Upper lobe of right lung (tissue), 1 donor: ENCODE results near the gene PCGF6. TPM values are rescaled to one million over a fixed set of nuclear protein-coding genes. Genes with fewer than 3 reads are reported as not detected.
"Not testable (repeated sequence)": the region's sequence is repeated elsewhere in the genome, so short reads cannot be mapped to it uniquely, and the experiment has no call there.

ENCODE experiments used
- ATAC-seq: fragments of 200-7000 bp; cut with Tn5 transposase; one replicate; pipeline ENCODE4 v1.9.1; 2020; ENCODE audit warnings: mild to moderate bottlenecking, moderate library complexity
- DNase-seq: peaks from one replicate; pipeline ENCODE4 v3.0.0-alpha.2; 2020
- H3K27ac ChIP-seq: fragments of 200-600 bp; one replicate; pipeline ENCODE4 v1.8.0; 2022
- H3K27me3 ChIP-seq: fragments of 200-600 bp; one replicate; pipeline ENCODE4 v1.8.0; 2022; ENCODE audit warnings: mild to moderate bottlenecking
- H3K36me3 ChIP-seq: fragments of 200-600 bp; one replicate; pipeline ENCODE4 v1.8.0; 2022
- H3K4me1 ChIP-seq: fragments of 200-600 bp; one replicate; pipeline ENCODE4 v1.8.0; 2022
- H3K4me3 ChIP-seq: fragments of 200-600 bp; one replicate; pipeline ENCODE4 v1.8.0; 2022; ENCODE audit warnings: mild to moderate bottlenecking
- H3K9me3 ChIP-seq: fragments of 200-600 bp; one replicate; pipeline ENCODE4 v1.8.0; 2022
- CTCF ChIP-seq: fragments of 200-600 bp; IDR thresholded peaks from one replicate; pipeline ENCODE4 v1.8.0; 2022; ENCODE audit warnings: antibody characterized with exemption
- intact Hi-C: fragments of 100-400 bp; cut with DNase I; formaldehyde crosslinking; loops from one replicate; pipeline ENCODE4 v1.11.0; 2022
- total RNA-seq: library from RNA; stranded (reverse); fragmentation: NEBNext Ultra II Directional; extraction: Animal tissue kit (Norgen Biotek cat#: 25700); gene quantifications from one replicate; pipeline ENCODE4 v1.2.1, GENCODE V29; 2021
- donor health status: DM: no; HTN: yes; CAD: no; lungs with severe emphysema.

PCGF6 gene
- total RNA-seq, 1 donor from 2014 or later, result 5.5 TPM

- DNase-seq (peak; percentile 33), ATAC-seq (peak; percentile 66)
- H3K27me3 ChIP-seq, result peaks cover 18% of the 10 kb centered on the region
- no peaks in the 10 kb centered on the region for H3K9me3 ChIP-seq
- intact Hi-C loops, result no loop called here
- no peaks in the 10 kb centered on the region for H3K4me1 ChIP-seq
- H3K36me3 ChIP-seq, result no peaks in the 10 kb centered on the region
- TF ChIP-seq CTCF, result no peak
- no peak overlapping the region for H3K27ac ChIP-seq
- no peak overlapping the region for H3K4me3 ChIP-seq
These were observed 85.1 kb downstream of the PCGF6 start for GRCh38 chr10:103265717-103266329.

DNA sequence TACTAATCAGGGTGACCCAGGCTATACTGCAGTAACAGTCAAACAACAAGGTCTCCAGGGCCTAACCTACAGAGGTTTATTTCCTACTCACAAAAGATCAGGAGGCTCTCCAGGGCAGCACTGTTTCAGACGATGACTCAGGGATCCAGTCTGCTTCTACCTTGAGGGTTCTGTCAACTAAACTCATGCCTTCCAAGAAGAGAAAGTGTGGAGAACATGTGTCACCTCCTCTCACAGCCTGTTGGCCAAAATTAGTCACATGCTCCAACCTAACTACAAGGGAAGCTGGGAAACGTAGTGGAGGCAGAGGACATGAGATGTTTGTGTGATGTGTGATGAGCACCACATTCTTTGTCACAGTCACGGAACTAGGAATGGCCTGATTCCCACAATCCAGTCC is 88.7 kb downstream of the PCGF6 start:
- no peak overlapping the region for H3K4me3 ChIP-seq
- no peak for DNase-seq

DNA sequence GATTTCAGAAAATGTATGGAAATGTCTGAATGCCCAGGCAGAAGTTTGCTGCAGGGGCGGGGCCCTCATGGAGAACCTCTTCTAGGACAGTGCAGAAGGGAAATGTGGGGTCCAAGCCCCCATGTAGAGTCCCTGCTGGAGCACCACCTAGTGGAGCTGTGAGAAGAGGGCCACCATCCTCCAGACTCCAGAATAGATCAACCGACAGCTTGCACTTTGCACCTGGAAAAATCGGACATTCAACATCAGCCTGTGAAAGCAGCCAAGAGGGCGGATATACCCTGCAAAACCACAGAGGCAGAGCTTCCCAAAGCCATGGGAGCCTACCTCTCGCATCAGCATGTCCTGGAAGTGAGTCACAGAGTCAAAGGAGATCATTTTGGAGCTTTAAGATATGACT is 91.0 kb downstream of the PCGF6 start:
- Histone ChIP-seq H3K27me3 (peaks cover 12% of the 10 kb centered on the region), H3K4me1 (no peaks in the 10 kb centered on the region), H3K4me3 (no peak overlapping the region), H3K36me3 (no peaks in the 10 kb centered on the region), H3K27ac (no peak overlapping the region), H3K9me3 (no peaks in the 10 kb centered on the region)
- DNase-seq (no peak), ATAC-seq (no peak)
- intact Hi-C loops, result loop anchor here (10.0 kb wide), 1 partner anchor 185 kb away; no protein-coding TSS in a partner anchor
- no peak for TF ChIP-seq CTCF

More for the DNA sequence above, 88.7 kb downstream of the PCGF6 start:
- no peaks in the 10 kb centered on the region for H3K9me3 ChIP-seq
- H3K27me3 ChIP-seq, result peaks cover 18% of the 10 kb centered on the region
- no peak for TF ChIP-seq CTCF
- H3K27ac ChIP-seq, result no peak overlapping the region
- H3K4me1 ChIP-seq, result no peaks in the 10 kb centered on the region
- no peaks in the 10 kb centered on the region for H3K36me3 ChIP-seq
- intact Hi-C loops, result no loop called here
- no peak for ATAC-seq

- not testable (repeated sequence) for DNase-seq, H3K4me1 ChIP-seq, H3K9me3 ChIP-seq, ATAC-seq, H3K27ac ChIP-seq, H3K4me3 ChIP-seq, H3K27me3 ChIP-seq, H3K36me3 ChIP-seq
- intact Hi-C loops, result loop anchor here (10.0 kb wide), 1 partner anchor 184 kb away; no protein-coding TSS in a partner anchor
These were observed 92.0 kb downstream of the PCGF6 start for GRCh38 chr10:103258928-103259327.

DNA sequence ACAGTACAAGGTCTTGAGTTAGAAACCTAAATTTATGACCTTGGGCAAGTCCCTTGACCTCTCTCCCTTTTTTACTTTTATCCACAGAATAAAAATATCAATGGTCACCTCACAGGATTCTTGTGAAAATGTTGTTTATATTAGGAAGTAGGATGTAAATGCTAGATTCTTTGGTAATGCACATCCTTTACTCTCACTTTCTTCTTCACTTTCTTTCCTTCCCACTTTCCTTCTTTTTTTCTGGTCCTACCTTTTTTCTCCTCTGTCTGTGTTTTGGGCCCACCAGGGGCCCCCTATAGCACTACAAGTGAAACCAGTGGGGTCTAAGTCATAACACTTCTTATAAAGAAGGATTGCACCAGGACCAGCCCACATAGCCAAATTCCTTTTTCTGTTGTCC is 93.1 kb downstream of the PCGF6 start:
- Histone ChIP-seq H3K27ac (no peak overlapping the region), H3K4me1 (no peaks in the 10 kb centered on the region), H3K36me3 (no peaks in the 10 kb centered on the region), H3K27me3 (no peaks in the 10 kb centered on the region), H3K4me3 (no peak overlapping the region), H3K9me3 (no peaks in the 10 kb centered on the region)
- DNase-seq (no peak), ATAC-seq (no peak)
- intact Hi-C loops, result loop anchor here (10.0 kb wide), 1 partner anchor 183 kb away; no protein-coding TSS in a partner anchor
- TF ChIP-seq CTCF, result no peak

DNA sequence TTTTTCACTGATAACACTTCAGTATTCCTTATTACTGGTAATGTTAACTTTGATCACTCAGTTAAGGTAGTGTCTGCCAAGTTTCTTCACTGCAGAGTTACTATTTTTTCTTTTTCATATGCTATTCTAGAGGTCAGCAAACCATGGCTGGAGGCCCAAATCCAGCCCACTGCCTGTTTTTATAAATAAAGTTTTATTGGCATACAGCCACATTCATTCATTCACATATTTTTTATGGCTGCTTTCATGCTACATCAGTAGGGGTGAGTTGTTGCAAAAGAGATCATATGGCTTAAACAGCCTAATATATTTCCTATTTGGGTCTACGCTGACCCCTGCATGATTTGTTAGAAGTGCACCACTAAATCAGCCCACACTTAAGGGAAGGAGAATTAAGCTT is 94.3 kb downstream of the PCGF6 start:
- no peak for DNase-seq
- no peak for ATAC-seq
- TF ChIP-seq CTCF, result no peak
- Histone ChIP-seq H3K27ac (no peak overlapping the region), H3K36me3 (no peaks in the 10 kb centered on the region), H3K27me3 (no peaks in the 10 kb centered on the region), H3K9me3 (no peaks in the 10 kb centered on the region), H3K4me1 (no peaks in the 10 kb centered on the region), H3K4me3 (no peak overlapping the region)
- intact Hi-C loops, result loop anchor here (10.0 kb wide), 1 partner anchor 182 kb away; no protein-coding TSS in a partner anchor
